Transverse colon (tissue), 4 donors: ENCODE measurements around the gene EBLN2. TPM values are rescaled to one million over a fixed set of nuclear protein-coding genes. Genes with fewer than 3 reads are reported as not detected.

Experiments
- DNase-seq: peaks from one replicate; pipeline ENCODE4 v3.0.0-alpha.2; 2019
- H3K27ac ChIP-seq, 4 donors: fragments of 200-600 bp; sonication (generic); 2 replicates each; pipeline ENCODE4 v1.5.1; 2016 to 2018; ENCODE audit warnings: inconsistent platforms in 4 of 4
- H3K27me3 ChIP-seq: fragments of 200-600 bp; sonication (generic); 2 replicates; pipeline ENCODE4 v1.5.1; 2017; ENCODE audit warnings: inconsistent platforms
- H3K36me3 ChIP-seq, 4 donors: fragments of 200-600 bp; sonication (generic); 2 replicates each; pipeline ENCODE4 v1.5.1; 2017 to 2019; ENCODE audit warnings: inconsistent platforms in 4 of 4
- H3K4me1 ChIP-seq, 4 donors: fragments of 200-600 bp; sonication (generic); 2 replicates each; pipeline ENCODE4 v1.5.1; 2017 to 2020; ENCODE audit warnings: inconsistent platforms in 4 of 4
- H3K4me3 ChIP-seq, 4 donors: fragments of 200-600 bp; sonication (generic); 1 replicate in 1 of 4; 2 replicates in 3 of 4; pipeline versions ENCODE4 v1.5.1 to v1.6.1; 2017 to 2019; ENCODE audit warnings: inconsistent platforms in 4 of 4
- H3K9me3 ChIP-seq, 2 donors: fragments of 200-600 bp; sonication (generic); 2 replicates each; pipeline ENCODE4 v1.5.1; 2017 to 2019; ENCODE audit warnings: inconsistent platforms in 2 of 2
- EP300 ChIP-seq: sonication (generic); formaldehyde crosslinking; IDR thresholded peaks from one replicate; pipeline ENCODE4 v1.6.1; 2017; ENCODE audit warnings: antibody characterized with exemption, low read depth
- POLR2A ChIP-seq: fragments of 450-650 bp; IDR thresholded peaks from one replicate; pipeline ENCODE4 v1.6.1; 2016; ENCODE audit warnings: antibody characterized with exemption, mild to moderate bottlenecking, moderate library complexity
- POLR2AphosphoS5 ChIP-seq, 3 donors: sonication (generic); formaldehyde crosslinking; IDR thresholded peaks; one replicate each; pipeline ENCODE4 v1.6.1; 2016; ENCODE audit warnings: antibody characterized with exemption in 3 of 3
- WGBS, 2 donors: methylation state at CpG; one replicate each; pipeline ENCODE4 v1.1.5; 2018; ENCODE audit warnings: low coverage in 1 of 2; 5-methylcytosine and 5-hydroxymethylcytosine counted together
- in situ Hi-C, 4 donors: fragments of 200-750 bp; cut with MboI; loops; one replicate each; pipeline versions ENCODE4 v1.15.0 to v1.15.1; 2017; ENCODE audit warnings: low sequenced_read_pairs in 3 of 4, low pct_ligation_motif_present in 1 of 4, low pct_unique_long_range_greater_than_20kb in 1 of 4
- intact Hi-C: fragments of 100-400 bp; cut with DNase I; formaldehyde crosslinking; loops from one replicate; pipeline ENCODE4 v1.15.1; 2023; ENCODE audit warnings: low total_unique reads
- total RNA-seq, 4 donors: library from RNA; depleted of rRNA; stranded (reverse); fragments of >200 nt; gene quantifications; one replicate each; pipeline ENCODE4 v1.1.0, GENCODE V29; 2016
- TF ChIP-seq, protein P1 (sequence below), 5 experiments: fragments of 200-600 bp in 3 of 5; fragments of 450-650 bp in 2 of 5; sonication (generic) in 3 of 5; IDR thresholded peaks; 1 replicate in 2 of 5; 2 replicates in 3 of 5; pipeline ENCODE4 v1.5.1; 2016 to 2017; ENCODE audit warnings: antibody characterized with exemption in 5 of 5, inconsistent platforms in 3 of 5, mild to moderate bottlenecking in 2 of 5, moderate library complexity in 1 of 5

Gene EBLN2
- total RNA-seq, 4 donors from 2014 or later = 4.5 to 19.4 (median 13.7) TPM

DNA sequence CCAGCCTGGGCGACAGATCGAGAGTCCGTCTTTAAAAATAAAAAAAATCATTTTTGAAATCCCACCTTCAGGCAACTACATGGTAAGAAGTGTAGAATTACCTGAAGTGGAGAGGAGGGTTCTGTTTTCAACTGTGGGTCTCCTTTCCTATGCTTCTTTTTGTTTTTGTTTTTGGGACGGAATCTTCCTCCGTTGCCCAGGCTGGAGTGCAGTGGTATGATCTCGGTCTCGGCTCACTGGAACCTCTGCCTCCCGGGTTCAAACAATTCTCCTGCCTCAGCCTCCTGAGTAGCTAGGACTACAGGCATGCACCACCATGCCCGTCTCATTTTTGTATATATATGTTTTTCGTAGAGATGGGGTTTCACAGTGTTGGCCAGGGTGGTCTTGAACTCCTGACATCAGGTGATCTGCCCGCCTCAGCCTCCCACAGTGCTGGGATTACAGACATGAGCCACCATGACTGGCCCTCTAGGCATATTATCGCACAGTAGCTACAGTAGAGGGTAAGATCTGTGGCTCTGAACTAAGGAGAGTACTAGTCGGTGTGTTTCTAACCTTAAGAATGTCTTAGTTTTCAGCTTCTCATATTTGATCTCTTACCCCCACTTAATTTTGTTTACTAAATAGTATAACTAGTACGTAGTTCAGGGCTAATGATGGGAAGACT lies 8.5 kb downstream of the EBLN2 start:
- in situ Hi-C loops = loop anchor here (10.0 to 25.0 kb wide), 6 partner anchors 125 to 1358 kb away; partner anchors contain the start of gene SHQ1 (in 1 of the 4)
- H3K27me3 ChIP-seq = no peaks in the 10 kb centered on the region

GRCh38 chr3:73070675-73071575 lies 9.5 kb downstream of the EBLN2 start:
- no peak overlapping the region for H3K4me3 ChIP-seq
- peaks cover 0 to 8% (median 2%) of the 10 kb centered on the region in 4 donors for H3K36me3 ChIP-seq
- H3K27ac ChIP-seq = no peak overlapping the region
- in situ Hi-C loops (loop anchor here in 3 of 4 donors (10.0 to 25.0 kb wide), 4 partner anchors 134 to 1359 kb away; partner anchors contain the start of gene SHQ1 (in 1 of the 3)), intact Hi-C loops (no loop called here)
- H3K4me1 ChIP-seq = no peaks in the 10 kb centered on the region
- 58 to 63% methylated on average over 5 to 6 of the region's 6 CpGs for WGBS, 2 donors
- H3K9me3 ChIP-seq = no peaks in the 10 kb centered on the region
- no peak for TF ChIP-seq POLR2A
- TF ChIP-seq, protein P1, sequence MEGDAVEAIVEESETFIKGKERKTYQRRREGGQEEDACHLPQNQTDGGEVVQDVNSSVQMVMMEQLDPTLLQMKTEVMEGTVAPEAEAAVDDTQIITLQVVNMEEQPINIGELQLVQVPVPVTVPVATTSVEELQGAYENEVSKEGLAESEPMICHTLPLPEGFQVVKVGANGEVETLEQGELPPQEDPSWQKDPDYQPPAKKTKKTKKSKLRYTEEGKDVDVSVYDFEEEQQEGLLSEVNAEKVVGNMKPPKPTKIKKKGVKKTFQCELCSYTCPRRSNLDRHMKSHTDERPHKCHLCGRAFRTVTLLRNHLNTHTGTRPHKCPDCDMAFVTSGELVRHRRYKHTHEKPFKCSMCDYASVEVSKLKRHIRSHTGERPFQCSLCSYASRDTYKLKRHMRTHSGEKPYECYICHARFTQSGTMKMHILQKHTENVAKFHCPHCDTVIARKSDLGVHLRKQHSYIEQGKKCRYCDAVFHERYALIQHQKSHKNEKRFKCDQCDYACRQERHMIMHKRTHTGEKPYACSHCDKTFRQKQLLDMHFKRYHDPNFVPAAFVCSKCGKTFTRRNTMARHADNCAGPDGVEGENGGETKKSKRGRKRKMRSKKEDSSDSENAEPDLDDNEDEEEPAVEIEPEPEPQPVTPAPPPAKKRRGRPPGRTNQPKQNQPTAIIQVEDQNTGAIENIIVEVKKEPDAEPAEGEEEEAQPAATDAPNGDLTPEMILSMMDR (IDR thresholded peaks at IDR 0.05) = no peak
- TF ChIP-seq EP300 = no peak
- TF ChIP-seq POLR2AphosphoS5 (IDR thresholded peaks at IDR 0.05) = no peak
- no peak for DNase-seq
- no peaks in the 10 kb centered on the region for H3K27me3 ChIP-seq

More for the DNA sequence above, 8.5 kb downstream of the EBLN2 start:
- no peak for TF ChIP-seq POLR2A
- TF ChIP-seq, protein P1 (IDR thresholded peaks at IDR 0.05) = no peak
- peaks cover 0 to 10% (median 4%) of the 10 kb centered on the region in 4 donors for H3K36me3 ChIP-seq
- no peaks in the 10 kb centered on the region for H3K9me3 ChIP-seq
- intact Hi-C loops = no loop called here
- WGBS, 2 donors = 86 to 88% methylated on average over 9 to 14 of the region's 14 CpGs
- DNase-seq = no peak
- peaks cover 0 to 5% (median 0%) of the 10 kb centered on the region in 4 donors for H3K4me1 ChIP-seq
- H3K4me3 ChIP-seq = no peak overlapping the region
- no peak overlapping the region for H3K27ac ChIP-seq

DNA sequence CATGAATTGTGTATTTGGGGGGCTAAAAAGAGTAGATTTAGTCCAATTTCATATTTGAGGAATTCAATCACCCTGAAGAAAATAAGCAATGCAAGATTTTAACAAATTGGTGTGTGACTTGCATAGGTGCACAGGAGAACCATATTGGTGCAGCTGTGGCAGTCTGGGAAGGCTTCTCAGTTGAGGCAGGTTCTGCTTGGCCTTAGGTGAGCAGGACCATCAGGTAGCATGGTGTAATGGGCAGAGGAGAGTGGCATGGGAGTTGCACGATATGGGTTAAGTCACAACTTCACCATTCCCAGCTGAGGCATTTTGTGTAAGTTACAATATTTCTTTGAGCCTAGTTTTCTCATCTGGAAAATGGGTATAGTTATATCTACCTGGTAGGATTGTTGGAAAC lies 10.5 kb downstream of the EBLN2 start:
- intact Hi-C loops (no loop called here), in situ Hi-C loops (loop anchor here in 3 of 4 donors (10.0 to 25.0 kb wide), 4 partner anchors 135 to 1360 kb away; partner anchors contain the start of gene SHQ1 (in 1 of the 3))
- Histone ChIP-seq H3K4me3 (no peak overlapping the region), H3K36me3 (peaks cover 0 to 8% (median 1%) of the 10 kb centered on the region in 4 donors), H3K9me3 (no peaks in the 10 kb centered on the region), H3K4me1 (no peaks in the 10 kb centered on the region), H3K27me3 (no peaks in the 10 kb centered on the region), H3K27ac (no peak overlapping the region)
- DNase-seq = no peak
- TF ChIP-seq EP300 = no peak
- TF ChIP-seq POLR2AphosphoS5 (IDR thresholded peaks at IDR 0.05) = no peak
- TF ChIP-seq POLR2A = no peak
- TF ChIP-seq, protein P1 (IDR thresholded peaks at IDR 0.05) = no peak
- 88% methylated on average over 1 of the region's 1 CpG; no CpG with 5 or more reads in 1 of the 2 donors for WGBS, 2 donors

DNA sequence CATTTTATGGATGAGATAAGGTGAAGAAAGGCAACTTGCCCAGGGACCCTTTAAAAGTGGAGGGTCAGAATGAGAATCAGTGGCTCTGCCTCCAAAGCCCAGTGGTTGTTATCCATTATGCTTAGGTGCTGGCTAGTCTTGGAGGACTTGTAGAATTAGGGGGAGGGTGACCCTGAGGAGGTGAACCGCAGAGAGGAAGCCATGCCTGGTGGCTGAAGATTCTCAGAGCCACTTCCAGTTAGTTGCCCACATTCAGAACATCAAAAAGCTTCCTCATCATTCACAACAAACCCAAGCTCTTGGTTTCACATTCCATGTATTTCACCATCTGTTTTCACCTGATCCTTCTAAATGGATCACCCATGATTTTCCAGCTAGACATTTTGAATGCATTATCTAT lies 11.2 kb downstream of the EBLN2 start:
- in situ Hi-C loops = loop anchor here in 3 of 4 donors (10.0 to 25.0 kb wide), 4 partner anchors 135 to 1360 kb away; partner anchors contain the start of gene SHQ1 (in 1 of the 3)

More for the DNA sequence above, 11.2 kb downstream of the EBLN2 start:
- Histone ChIP-seq H3K4me1 (no peaks in the 10 kb centered on the region), H3K27me3 (no peaks in the 10 kb centered on the region), H3K9me3 (no peaks in the 10 kb centered on the region), H3K36me3 (peaks cover 0 to 5% (median 0%) of the 10 kb centered on the region in 4 donors), H3K27ac (no peak overlapping the region), H3K4me3 (no peak overlapping the region)
- intact Hi-C loops = no loop called here
- WGBS, 2 donors = 67 to 70% methylated on average over 1 of the region's 1 CpG
- no peak for DNase-seq
- TF ChIP-seq, protein P1 (IDR thresholded peaks at IDR 0.05) = no peak
- TF ChIP-seq POLR2A = no peak
- TF ChIP-seq EP300 = no peak
- no peak for TF ChIP-seq POLR2AphosphoS5 (IDR thresholded peaks at IDR 0.05)
